Neural crest cell (in vitro differentiated cells): ENCODE results near the gene TOP3B. TPM values are rescaled to one million over a fixed set of nuclear protein-coding genes. Genes with fewer than 3 reads are reported as not detected.

Experiments used
- DNase-seq: peaks from one replicate; pipeline ENCODE4 v3.0.0; 2021; ENCODE audit warnings: low read depth, mixed read lengths, low spot score
- H3K27ac Mint-ChIP-seq: one replicate; pipeline ENCODE4 v1.8.0; 2021; ENCODE audit warnings: mild to moderate bottlenecking, mixed read lengths; ENCODE audit not compliant: unreplicated experiment
- H3K27me3 Mint-ChIP-seq: 2 replicates; pipeline ENCODE4 v1.8.0; 2021; ENCODE audit warnings: low read depth, mild to moderate bottlenecking, mixed read lengths
- H3K36me3 Mint-ChIP-seq: 2 replicates; pipeline ENCODE4 v1.8.0; 2021; ENCODE audit warnings: low read depth, mild to moderate bottlenecking, mixed read lengths
- H3K4me1 Mint-ChIP-seq: 2 replicates; pipeline ENCODE4 v1.8.0; 2021; ENCODE audit warnings: mixed read lengths
- H3K4me3 Mint-ChIP-seq: one replicate; pipeline ENCODE4 v1.8.0; 2021; ENCODE audit warnings: mild to moderate bottlenecking, mixed read lengths
- H3K9me3 Mint-ChIP-seq: 2 replicates; pipeline ENCODE4 v1.8.0; 2021; ENCODE audit warnings: mixed read lengths
- CTCF ChIP-seq: fragments of 200-600 bp; sonication (generic); conservative IDR thresholded peaks from 2 replicates; pipeline ENCODE4 v1.5.0; 2021; ENCODE audit warnings: antibody characterized with exemption, mild to moderate bottlenecking
- total RNA-seq: library from RNA; stranded (reverse); gene quantifications from 2 replicates; pipeline ENCODE4 v1.2.1, GENCODE V29; 2021

The TOP3B gene
- total RNA-seq, 1 donor from 2014 or later: 77.5 TPM

- Mint-ChIP-seq H3K9me3 (no peaks in the 10 kb centered on the region), H3K36me3 (no peaks in the 10 kb centered on the region), H3K27me3 (peaks cover 22% of the 10 kb centered on the region), H3K4me3 (no peak overlapping the region), H3K4me1 (no peaks in the 10 kb centered on the region), H3K27ac (no peak overlapping the region)
- no peak for TF ChIP-seq CTCF
- DNase-seq: no peak
Measured at GRCh38 chr22:21991774-21992173, 9.2 kb upstream of the TOP3B start.

GRCh38 chr22:21991304-21991596, 8.7 kb upstream of the TOP3B start:
- H3K36me3 Mint-ChIP-seq: no peaks in the 10 kb centered on the region
- TF ChIP-seq CTCF: no peak
- H3K4me3 Mint-ChIP-seq: no peak overlapping the region
- no peaks in the 10 kb centered on the region for H3K9me3 Mint-ChIP-seq
- no peak overlapping the region for H3K27ac Mint-ChIP-seq
- DNase-seq: no peak
- H3K4me1 Mint-ChIP-seq: no peaks in the 10 kb centered on the region
- H3K27me3 Mint-ChIP-seq: peaks cover 21% of the 10 kb centered on the region

- Mint-ChIP-seq H3K4me3 (no peak overlapping the region), H3K4me1 (no peaks in the 10 kb centered on the region), H3K9me3 (no peaks in the 10 kb centered on the region), H3K27ac (peak overlapping the region; percentile 37), H3K27me3 (peaks cover 17% of the 10 kb centered on the region), H3K36me3 (no peaks in the 10 kb centered on the region)
- no peak for DNase-seq
- no peak for TF ChIP-seq CTCF
Measured at GRCh38 chr22:21990445-21991303, 8.1 kb upstream of the TOP3B start.

- Mint-ChIP-seq H3K27me3 (peaks cover 17% of the 10 kb centered on the region), H3K27ac (no peak overlapping the region), H3K9me3 (no peaks in the 10 kb centered on the region), H3K4me3 (no peak overlapping the region), H3K36me3 (no peaks in the 10 kb centered on the region), H3K4me1 (peaks cover 4% of the 10 kb centered on the region)
- DNase-seq: no peak
- TF ChIP-seq CTCF: no peak
Measured at GRCh38 chr22:21989049-21989448, 6.5 kb upstream of the TOP3B start.

GRCh38 chr22:21985214-21985613, 2.6 kb upstream of the TOP3B start:
- no peak overlapping the region for H3K4me3 Mint-ChIP-seq
- H3K9me3 Mint-ChIP-seq: no peaks in the 10 kb centered on the region
- peaks cover 14% of the 10 kb centered on the region for H3K27me3 Mint-ChIP-seq
- TF ChIP-seq CTCF: no peak
- no peak overlapping the region for H3K27ac Mint-ChIP-seq
- H3K4me1 Mint-ChIP-seq: peaks cover 21% of the 10 kb centered on the region
- no peak for DNase-seq
- H3K36me3 Mint-ChIP-seq: no peaks in the 10 kb centered on the region
